GM18907 (cell line): ENCODE data around the gene KIAA1671.
A peak's percentile ranks its signal among the peaks of the same experiment; 100 is the strongest.

ENCODE experiments used
- ATAC-seq: cut with Tn5 transposase; IDR thresholded peaks from one replicate; pipeline ENCODE4 v1.9.1; 2021; ENCODE audit warnings: mild to moderate bottlenecking, moderate library complexity; ENCODE audit not compliant: unreplicated experiment

The KIAA1671 gene

DNA sequence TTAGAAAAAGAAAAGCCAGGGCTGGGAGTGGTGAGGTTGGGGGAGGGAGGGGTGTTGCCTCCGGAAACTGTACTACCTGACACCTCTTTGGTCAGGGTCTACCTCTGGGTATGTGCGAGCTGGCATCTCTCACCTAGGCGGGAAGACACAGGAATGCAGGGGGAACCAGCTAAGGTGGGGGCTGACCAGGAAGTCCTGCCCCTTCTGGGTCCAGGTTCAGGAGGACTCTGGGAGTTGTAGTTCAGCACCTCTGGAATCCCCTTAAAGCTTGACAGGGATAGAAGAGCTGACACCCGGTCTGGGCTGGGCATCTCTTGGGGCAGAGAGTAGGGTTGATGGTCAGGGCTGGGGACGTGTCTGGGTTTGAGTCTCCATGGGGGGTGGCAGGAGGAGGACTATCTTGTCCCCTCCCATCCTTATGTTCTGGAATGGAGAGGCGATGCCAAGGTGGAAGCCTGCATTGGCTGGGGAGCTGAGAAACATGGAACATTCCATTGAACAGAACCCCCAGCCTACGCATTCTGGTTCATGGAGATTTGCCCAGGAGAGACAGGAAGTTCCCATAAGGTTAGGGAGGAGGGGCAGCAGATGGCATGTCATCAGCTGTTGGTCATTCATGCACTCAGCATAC, 2.1 kb upstream of the KIAA1671 start:
- ATAC-seq = no peak

- peak; percentile 6 for ATAC-seq
Measured at GRCh38 chr22:24952837-24953383, 394 bp downstream of the KIAA1671 start.

DNA sequence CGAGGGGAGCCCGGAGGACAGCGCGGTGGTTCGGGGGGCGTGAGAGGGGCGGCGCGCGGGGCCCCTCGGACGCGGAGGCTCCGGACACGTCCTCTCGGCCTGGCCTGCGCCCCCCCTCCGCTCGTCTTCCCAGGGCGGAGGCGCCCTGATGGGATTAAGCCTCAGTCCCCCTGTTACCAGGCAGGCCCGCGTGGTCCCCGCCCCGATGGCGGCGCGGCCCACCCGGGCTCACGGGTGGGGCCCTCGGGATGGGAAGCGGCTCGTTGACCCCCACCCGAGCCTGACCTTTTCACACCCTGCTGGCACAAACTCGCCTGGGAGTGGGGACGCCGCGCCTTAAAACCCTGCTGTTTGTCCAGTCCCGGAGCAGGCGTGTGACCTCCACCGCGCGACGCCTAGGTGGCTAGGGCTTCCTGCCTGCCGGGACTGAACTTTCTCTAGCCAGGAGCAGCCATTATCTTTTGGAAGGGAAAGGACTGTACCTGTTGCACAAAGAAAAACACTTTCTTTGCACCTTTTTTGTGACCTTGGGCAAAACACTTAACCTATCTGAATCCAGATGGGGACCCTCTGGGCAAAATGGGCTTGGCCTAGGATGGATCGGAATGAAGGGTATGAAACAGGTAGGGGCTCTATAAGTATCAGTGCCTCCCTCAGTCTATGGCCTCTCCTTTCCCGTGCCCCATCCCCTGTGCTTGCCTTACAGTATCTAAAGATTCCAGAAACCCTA, 1.0 kb downstream of the KIAA1671 start:
- no peak for ATAC-seq

DNA sequence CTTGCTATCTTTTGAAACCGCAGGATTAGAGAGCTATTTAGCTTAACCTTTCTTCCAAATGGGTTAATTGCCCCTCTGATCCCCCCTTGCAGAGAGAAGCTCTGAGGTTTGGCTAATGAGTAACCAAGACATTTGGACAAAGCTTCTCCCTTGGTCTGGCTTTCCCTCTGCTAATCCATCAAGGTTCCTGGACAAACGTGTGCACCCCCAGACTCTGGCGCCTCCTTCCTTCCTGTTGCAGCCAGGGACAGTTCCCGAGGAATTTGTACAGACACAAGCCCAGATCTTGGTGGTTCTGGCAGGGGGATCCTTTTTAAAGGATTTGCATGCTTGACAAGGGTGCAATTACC, 1.6 kb downstream of the KIAA1671 start:
- ATAC-seq = no peak

DNA sequence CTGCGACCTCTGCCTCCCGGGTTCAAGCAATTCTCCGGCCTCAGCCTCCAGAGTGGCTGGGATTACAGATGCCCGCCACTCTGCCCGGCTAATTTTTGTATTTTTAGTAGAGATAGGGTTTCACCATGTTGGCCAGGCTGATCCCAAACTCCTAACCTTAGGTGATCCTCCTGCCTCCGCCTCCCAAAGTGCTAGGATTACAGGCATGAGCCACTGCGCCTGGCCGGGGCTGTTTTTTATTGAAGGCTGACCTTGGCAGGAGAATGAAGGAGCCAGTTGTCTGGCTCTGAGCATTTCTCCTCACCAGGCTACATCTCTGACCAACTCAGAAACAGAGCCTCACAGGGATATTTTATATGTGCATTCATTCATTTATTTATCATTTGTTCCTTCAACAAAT, 2.3 kb downstream of the KIAA1671 start:
- ATAC-seq = no peak

GRCh38 chr22:24957043-24957442, 4.5 kb downstream of the KIAA1671 start:
- ATAC-seq = no peak

GRCh38 chr22:24961217-24961844, 8.8 kb downstream of the KIAA1671 start:
- no peak for ATAC-seq

GRCh38 chr22:24962094-24962493, 9.6 kb downstream of the KIAA1671 start:
- no peak for ATAC-seq

GRCh38 chr22:24962835-24963234, 10.3 kb downstream of the KIAA1671 start:
- ATAC-seq = no peak

DNA sequence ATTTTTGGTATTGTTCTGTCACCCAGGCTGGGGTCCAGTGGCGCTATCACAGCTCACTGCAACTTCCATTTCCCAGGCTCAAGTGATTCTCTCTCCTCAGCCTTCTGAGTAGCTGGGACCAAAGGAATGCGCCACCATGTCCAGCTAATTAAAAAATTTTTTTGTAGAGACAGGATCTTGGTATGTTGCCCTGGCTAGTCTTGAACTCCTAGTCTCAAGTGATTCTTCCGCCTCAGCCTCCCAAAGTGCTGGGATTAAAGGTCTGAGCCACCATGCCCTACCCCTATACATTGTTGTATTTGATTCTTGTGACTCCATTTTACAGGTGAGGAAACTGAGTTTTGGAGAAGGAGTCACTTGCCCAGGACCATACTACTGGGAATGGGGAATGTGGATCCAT, 11.9 kb downstream of the KIAA1671 start:
- ATAC-seq = no peak

DNA sequence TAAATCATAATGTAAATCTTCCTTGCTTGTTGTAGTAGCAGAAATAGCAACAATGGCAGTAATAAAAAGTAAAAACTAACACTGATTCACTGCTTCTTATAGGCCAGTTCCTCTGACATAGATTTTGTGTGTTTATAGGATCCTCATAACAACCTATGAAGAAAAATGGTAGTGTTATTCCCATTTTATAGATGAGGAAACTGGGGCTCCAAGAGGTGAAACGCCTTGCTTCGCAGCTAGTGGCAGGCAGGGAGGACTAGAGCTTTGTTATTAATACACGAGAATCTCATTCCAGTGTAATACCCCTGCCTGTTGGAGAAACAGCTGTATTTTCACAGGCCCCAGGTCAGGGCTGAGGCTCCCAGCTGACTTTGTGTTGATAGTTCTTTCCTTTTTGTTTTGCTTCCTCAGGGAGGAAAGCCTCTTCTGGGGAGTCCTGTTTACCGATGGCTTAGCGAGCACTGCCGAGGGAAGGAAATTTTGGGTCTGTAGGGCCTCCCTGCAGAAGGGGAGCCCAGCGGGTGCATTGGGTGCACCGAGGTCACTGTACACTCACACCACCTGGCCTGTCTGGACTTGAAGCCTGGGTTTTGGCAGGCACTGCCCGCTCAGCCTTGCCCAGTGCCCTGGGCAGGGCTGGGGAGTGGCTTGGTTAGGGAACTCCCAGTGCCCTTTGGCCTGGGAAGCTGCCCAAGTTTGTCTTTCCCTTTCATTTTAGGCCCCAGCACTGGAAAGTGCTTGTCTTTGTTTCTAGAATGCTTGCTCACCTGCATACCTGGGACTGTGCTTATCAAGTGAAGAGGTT, 13.5 kb downstream of the KIAA1671 start:
- no peak for ATAC-seq

DNA sequence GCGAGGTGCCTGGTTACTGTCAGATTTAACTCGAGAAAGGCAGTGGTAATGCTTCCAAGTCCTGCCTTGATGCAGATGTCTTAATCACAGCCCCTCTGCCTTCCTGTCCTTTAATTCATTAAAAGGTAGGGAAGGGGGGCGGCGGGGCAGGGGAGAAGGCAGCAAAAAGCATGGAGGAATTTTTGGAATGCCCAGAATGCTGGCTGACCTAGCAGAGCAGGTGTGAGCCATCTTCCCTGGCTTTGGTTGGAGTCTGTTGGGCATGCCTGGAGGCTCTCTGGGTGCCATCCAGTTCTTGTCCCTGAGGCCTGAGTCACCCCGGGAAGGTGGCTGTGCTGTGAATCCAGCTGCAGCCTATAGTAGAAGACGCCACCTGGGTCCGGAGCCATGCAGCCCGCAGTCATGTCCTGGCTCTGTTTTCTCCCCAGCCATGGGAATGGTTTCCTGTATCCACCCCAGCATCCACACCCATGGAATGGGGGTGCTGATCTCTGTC, 15.6 kb downstream of the KIAA1671 start:
- no peak for ATAC-seq

DNA sequence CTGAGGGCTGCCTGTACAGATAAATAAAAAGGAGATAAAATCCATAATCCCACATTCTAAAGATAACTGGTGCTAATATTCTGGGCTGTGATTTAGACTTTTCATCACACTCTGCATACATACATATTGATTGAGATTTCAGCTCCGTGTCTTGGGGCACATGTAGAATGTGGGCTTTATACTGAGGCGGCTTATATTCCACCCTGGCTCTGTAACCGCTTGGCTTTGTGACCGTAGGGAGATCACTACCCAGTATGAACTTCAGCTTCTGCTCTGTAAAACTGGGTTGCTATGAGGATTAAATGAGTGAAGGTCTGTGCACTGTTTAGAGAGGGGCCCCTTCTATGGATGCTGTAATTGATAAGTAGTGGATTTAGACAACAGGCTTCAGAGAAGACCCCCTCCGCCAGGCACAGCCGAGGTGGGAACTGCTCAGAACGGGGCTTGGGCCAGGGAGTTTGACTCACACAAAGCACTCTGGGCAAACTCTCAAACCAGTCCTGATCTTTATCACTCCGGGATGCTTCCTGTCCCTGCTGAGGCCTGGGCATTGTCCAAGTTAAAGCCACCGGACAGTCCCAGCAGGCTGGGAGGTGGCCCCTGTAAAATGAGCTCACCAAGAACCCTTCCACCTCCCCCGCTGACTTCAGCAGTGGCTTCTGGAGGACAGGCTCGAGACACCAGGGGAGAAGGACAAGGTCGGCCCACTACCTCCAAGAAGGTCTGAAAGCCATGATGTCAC, 17.2 kb downstream of the KIAA1671 start:
- no peak for ATAC-seq

GRCh38 chr22:24972369-24972768, 19.9 kb downstream of the KIAA1671 start:
- ATAC-seq = no peak

DNA sequence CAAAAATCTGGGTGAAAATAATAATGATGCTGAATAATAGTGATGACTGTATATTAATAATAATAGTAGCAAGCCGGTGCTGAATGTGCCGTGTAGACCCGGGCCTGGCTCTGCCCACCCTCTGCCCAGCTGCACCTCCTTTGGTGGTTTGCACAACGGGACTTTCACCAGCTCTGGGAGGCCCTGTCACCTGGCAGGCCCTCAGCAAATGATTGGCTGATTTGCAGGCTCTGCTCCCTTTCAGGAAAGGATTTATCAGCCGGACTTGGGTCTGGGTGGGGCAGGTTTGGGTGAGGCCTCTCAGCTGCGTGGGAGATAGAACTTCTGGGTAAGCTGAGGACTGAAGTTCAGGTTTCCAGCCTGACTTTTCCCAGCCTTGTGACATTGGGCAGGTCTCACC, 21.4 kb downstream of the KIAA1671 start:
- ATAC-seq = no peak

GRCh38 chr22:24975125-24975640, 22.7 kb downstream of the KIAA1671 start:
- ATAC-seq = no peak

- ATAC-seq = no peak
Measured at GRCh38 chr22:24975813-24976341, 23.4 kb downstream of the KIAA1671 start.

DNA sequence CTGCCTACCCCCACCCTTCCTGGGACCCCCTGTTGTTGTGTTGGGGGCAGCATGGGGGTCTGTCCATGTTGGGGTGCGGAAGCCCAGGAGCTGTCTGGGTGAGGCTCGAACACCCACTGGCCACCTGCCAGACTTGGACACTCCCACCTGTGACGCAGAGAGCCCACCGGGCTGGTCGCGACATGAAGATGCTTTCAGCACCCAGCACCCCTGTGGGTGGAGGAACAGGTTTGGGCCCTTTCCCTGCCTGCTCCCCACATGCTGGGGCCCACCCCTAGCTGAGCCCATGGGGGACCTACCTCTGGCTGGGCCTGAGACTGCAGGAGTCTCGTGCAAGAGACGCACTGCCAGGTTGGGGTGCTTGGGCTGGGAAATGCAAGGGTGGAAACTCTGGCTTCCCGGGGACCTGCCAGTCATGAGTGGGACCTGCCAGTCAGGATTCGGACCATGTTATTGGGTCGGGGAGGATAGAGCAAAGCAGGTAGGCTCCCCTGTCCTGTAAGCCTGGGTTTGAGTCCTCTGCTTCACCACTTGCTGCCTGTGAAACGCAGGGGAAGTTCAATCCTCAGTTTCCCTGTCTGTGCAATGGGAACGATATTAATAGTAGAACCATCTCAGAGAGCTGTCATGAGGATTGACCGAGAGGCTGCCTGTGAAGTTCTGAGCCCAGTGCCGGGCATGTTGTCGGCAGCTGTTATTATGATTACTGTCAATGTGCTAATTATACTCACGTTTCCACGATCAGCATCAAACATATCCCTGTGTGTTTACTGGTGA, 24.1 kb downstream of the KIAA1671 start:
- no peak for ATAC-seq
